Measurements from ENCODE around the gene CCKAR. TPM values are rescaled to one million over a fixed set of nuclear protein-coding genes. Genes with fewer than 3 reads are reported as not detected.

The CCKAR gene
- total RNA-seq, 1 donor, result not detected

Other genes starting within 250 kb of the CCKAR start
- 31.8 TPM for gene RBPJ, start 169.5 kb downstream of the CCKAR start, total RNA-seq
- gene TBC1D19, start 93.6 kb upstream of the CCKAR start, total RNA-seq, result 5.9 TPM

Measured in hematopoietic multipotent progenitor cell (in vitro differentiated cells).